Measurements from ENCODE around the gene MTFMT.
"Not testable (repeated sequence)": the region's sequence is repeated elsewhere in the genome, so short reads cannot be mapped to it uniquely, and the experiment has no call there.

MTFMT gene

GRCh38 chr15:65028921-65029735, at the start of gene MTFMT:
MTFMT (minus strand) TSS chr15:65029639; CDS start chr15:65029613, 26 bp downstream.
- Mint-ChIP-seq H3K4me3 (peak within 1 kb of the TSS; percentile 94), H3K4me1 (ENCODE audit: low read depth) (peaks cover 15% of the 10 kb centered on the region), H3K27me3 (peaks cover 18% of the 10 kb centered on the region), H3K27ac (peak within 1 kb of the TSS; percentile 86), H3K36me3 (ENCODE audit: low read depth) (peaks cover 24% of the 10 kb centered on the region), H3K9me3 (no peaks in the 10 kb centered on the region)

GRCh38 chr15:65077981-65078352, 48.5 kb upstream of the MTFMT start:
- Mint-ChIP-seq H3K36me3 (ENCODE audit: low read depth) (no peaks in the 10 kb centered on the region), H3K9me3 (no peaks in the 10 kb centered on the region), H3K4me3 (no peak overlapping the region), H3K27me3 (peaks cover 17% of the 10 kb centered on the region), H3K4me1 (ENCODE audit: low read depth) (peaks cover 19% of the 10 kb centered on the region), H3K27ac (no peak overlapping the region)

DNA sequence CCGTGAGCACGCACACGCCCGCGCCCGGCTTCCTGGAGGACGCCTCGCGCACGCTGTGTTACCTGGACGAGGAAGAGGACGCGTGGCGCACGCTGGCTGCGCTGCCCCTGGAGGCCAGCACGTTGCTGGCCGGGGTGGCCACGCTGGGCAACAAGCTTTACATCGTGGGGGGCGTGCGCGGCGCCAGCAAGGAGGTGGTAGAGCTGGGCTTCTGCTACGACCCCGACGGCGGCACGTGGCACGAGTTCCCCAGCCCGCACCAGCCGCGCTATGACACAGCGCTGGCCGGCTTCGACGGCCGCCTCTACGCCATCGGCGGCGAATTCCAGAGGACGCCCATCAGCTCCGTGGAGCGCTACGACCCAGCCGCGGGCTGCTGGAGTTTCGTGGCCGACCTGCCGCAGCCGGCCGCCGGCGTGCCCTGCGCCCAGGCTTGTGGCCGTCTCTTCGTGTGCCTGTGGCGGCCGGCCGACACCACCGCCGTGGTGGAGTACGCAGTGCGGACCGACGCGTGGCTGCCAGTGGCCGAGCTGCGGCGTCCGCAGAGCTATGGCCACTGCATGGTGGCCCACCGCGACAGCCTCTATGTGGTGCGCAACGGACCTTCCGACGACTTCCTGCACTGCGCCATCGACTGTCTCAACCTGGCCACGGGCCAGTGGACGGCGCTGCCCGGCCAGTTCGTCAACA, 48.0 kb upstream of the MTFMT start:
- Mint-ChIP-seq H3K27ac (no peak overlapping the region), H3K9me3 (no peaks in the 10 kb centered on the region), H3K4me3 (no peak overlapping the region), H3K4me1 (ENCODE audit: low read depth) (peaks cover 14% of the 10 kb centered on the region), H3K36me3 (ENCODE audit: low read depth) (no peaks in the 10 kb centered on the region), H3K27me3 (peaks cover 17% of the 10 kb centered on the region)

GRCh38 chr15:65076486-65077290, 47.2 kb upstream of the MTFMT start, which contains the start of gene KBTBD13:
KBTBD13 (plus strand) TSS chr15:65076746; CDS start chr15:65076816, 70 bp downstream.
- H3K36me3 Mint-ChIP-seq (ENCODE audit: low read depth): no peaks in the 10 kb centered on the region
- H3K9me3 Mint-ChIP-seq: no peaks in the 10 kb centered on the region
- H3K4me3 Mint-ChIP-seq: no peak within 1 kb of the TSS
- H3K27me3 Mint-ChIP-seq: peaks cover 17% of the 10 kb centered on the region
- peaks cover 6% of the 10 kb centered on the region for H3K4me1 Mint-ChIP-seq (ENCODE audit: low read depth)
- no peak within 1 kb of the TSS for H3K27ac Mint-ChIP-seq

- peaks cover 17% of the 10 kb centered on the region for H3K27me3 Mint-ChIP-seq
- not testable (repeated sequence) for H3K27ac Mint-ChIP-seq; H3K4me1 Mint-ChIP-seq (ENCODE audit: low read depth); H3K4me3 Mint-ChIP-seq; H3K9me3 Mint-ChIP-seq; H3K36me3 Mint-ChIP-seq (ENCODE audit: low read depth)
Measured at GRCh38 chr15:65075607-65076395, 46.4 kb upstream of the MTFMT start.

DNA sequence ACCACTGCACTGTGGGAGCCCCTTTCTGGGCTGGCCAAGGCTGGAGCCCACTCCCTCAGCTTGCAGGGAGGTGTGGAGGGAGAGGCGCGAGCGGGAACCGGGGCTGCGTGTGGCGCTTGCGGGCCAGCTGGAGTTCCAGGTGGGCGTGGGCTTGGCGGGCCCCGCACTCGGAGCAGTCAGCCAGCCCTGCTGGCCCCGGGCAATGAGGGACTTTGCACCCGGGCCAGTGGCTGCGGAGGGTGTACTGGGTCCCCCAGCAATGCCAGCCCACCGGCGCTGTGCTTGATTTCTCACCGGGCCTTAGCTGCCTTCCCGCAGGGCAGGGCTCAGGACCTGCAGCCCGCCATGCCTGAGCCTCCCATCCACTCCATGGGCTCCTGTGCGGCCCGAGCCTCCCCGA, 45.5 kb upstream of the MTFMT start:
- not testable (repeated sequence) for H3K4me3 Mint-ChIP-seq; H3K4me1 Mint-ChIP-seq (ENCODE audit: low read depth); H3K9me3 Mint-ChIP-seq; H3K36me3 Mint-ChIP-seq (ENCODE audit: low read depth); H3K27ac Mint-ChIP-seq
- peaks cover 17% of the 10 kb centered on the region for H3K27me3 Mint-ChIP-seq

GRCh38 chr15:65072617-65073016, 43.2 kb upstream of the MTFMT start:
- Mint-ChIP-seq H3K36me3 (ENCODE audit: low read depth) (no peaks in the 10 kb centered on the region), H3K4me1 (ENCODE audit: low read depth) (peaks cover under 1% of the 10 kb centered on the region), H3K4me3 (no peak overlapping the region), H3K9me3 (no peaks in the 10 kb centered on the region), H3K27me3 (peaks cover 14% of the 10 kb centered on the region), H3K27ac (no peak overlapping the region)

GRCh38 chr15:65072027-65072426, 42.6 kb upstream of the MTFMT start:
- Mint-ChIP-seq H3K9me3 (no peaks in the 10 kb centered on the region), H3K4me1 (ENCODE audit: low read depth) (no peaks in the 10 kb centered on the region)

GRCh38 chr15:65071381-65071811, 42.0 kb upstream of the MTFMT start:
- H3K9me3 Mint-ChIP-seq: no peaks in the 10 kb centered on the region
- peaks cover 21% of the 10 kb centered on the region for H3K27me3 Mint-ChIP-seq
- H3K4me1 Mint-ChIP-seq (ENCODE audit: low read depth): no peaks in the 10 kb centered on the region

More at GRCh38 chr15:65072027-65072426, 42.6 kb upstream of the MTFMT start:
- Mint-ChIP-seq H3K27me3 (peaks cover 18% of the 10 kb centered on the region), H3K4me3 (no peak overlapping the region), H3K36me3 (ENCODE audit: low read depth) (no peaks in the 10 kb centered on the region), H3K27ac (no peak overlapping the region)

GRCh38 chr15:65069779-65070546, 40.5 kb upstream of the MTFMT start:
- H3K27ac Mint-ChIP-seq: no peak overlapping the region
- H3K27me3 Mint-ChIP-seq: peaks cover 27% of the 10 kb centered on the region
- no peak overlapping the region for H3K4me3 Mint-ChIP-seq
- no peaks in the 10 kb centered on the region for H3K36me3 Mint-ChIP-seq (ENCODE audit: low read depth)
- no peaks in the 10 kb centered on the region for H3K9me3 Mint-ChIP-seq
- no peaks in the 10 kb centered on the region for H3K4me1 Mint-ChIP-seq (ENCODE audit: low read depth)

More at GRCh38 chr15:65071381-65071811, 42.0 kb upstream of the MTFMT start:
- H3K36me3 Mint-ChIP-seq (ENCODE audit: low read depth): no peaks in the 10 kb centered on the region
- H3K4me3 Mint-ChIP-seq: no peak overlapping the region
- H3K27ac Mint-ChIP-seq: no peak overlapping the region

GRCh38 chr15:65069179-65069578, 39.7 kb upstream of the MTFMT start:
- Mint-ChIP-seq H3K4me3 (no peak overlapping the region), H3K27me3 (peaks cover 27% of the 10 kb centered on the region), H3K4me1 (ENCODE audit: low read depth) (no peaks in the 10 kb centered on the region), H3K27ac (no peak overlapping the region), H3K9me3 (no peaks in the 10 kb centered on the region), H3K36me3 (ENCODE audit: low read depth) (no peaks in the 10 kb centered on the region)

- Mint-ChIP-seq H3K36me3 (ENCODE audit: low read depth) (no peaks in the 10 kb centered on the region), H3K27me3 (peaks cover 27% of the 10 kb centered on the region)
Measured at GRCh38 chr15:65068403-65068788, 39.0 kb upstream of the MTFMT start.

DNA sequence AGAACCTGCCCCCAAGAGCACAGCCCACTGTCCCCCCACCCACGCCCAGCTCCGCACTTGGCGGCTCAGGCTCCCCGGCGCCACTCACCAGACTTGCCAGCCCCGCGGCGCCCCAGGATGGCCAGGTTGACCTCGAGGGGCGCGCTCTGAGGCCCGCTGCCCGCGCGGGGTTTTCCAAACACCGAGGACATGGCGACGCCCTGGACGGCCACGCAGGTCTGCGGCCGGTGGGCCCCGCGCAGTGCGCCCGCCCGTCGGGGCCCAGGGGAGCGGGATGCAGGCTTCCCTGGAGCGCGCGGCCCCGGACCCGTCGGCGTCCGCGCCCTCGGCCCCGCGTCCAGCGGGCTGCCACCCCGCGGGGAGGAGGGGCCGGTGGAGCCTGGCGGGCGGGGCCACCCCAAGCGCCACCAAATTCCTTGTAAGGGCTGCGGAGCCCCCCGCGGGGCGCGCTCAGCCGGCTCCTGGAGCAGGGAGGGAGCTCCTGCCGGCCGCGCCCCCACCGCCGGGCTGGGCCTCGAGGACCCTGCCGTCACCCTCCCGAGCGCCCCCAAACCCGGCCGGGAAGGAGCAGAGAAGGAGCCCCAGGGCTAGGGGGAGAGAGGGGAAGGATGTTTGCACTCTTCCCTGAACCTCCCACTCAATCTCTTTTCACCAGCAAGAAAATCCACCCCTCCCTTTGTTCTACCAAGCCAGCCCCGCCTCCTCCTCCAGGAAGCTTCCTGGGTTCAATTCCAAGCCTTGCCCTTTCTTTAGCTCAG, 38.4 kb upstream of the MTFMT start, which contains the start of gene RASL12:
Gene RASL12, minus strand, starts transcription at position 347 of the 758 bp plus-strand sequence. Its CDS starts 156 bp downstream, at position 191.
- no peaks in the 10 kb centered on the region for H3K36me3 Mint-ChIP-seq (ENCODE audit: low read depth)
- no peaks in the 10 kb centered on the region for H3K4me1 Mint-ChIP-seq (ENCODE audit: low read depth)
- peaks cover 27% of the 10 kb centered on the region for H3K27me3 Mint-ChIP-seq
- H3K4me3 Mint-ChIP-seq: no peak within 1 kb of the TSS
- H3K27ac Mint-ChIP-seq: no peak within 1 kb of the TSS
- no peaks in the 10 kb centered on the region for H3K9me3 Mint-ChIP-seq

More at GRCh38 chr15:65068403-65068788, 39.0 kb upstream of the MTFMT start:
- Mint-ChIP-seq H3K9me3 (no peaks in the 10 kb centered on the region), H3K27ac (no peak overlapping the region), H3K4me3 (no peak overlapping the region), H3K4me1 (ENCODE audit: low read depth) (no peaks in the 10 kb centered on the region)

Measured in stimulated activated naive CD8-positive, alpha-beta T cell treated with anti-CD3 and anti-CD28 coated beads, Interleukin-15, Interleukin-2, amounts not matched to agents 100 ng/mL and 50 ng/mL, for 24 hours (primary cell).